ENCODE results near the gene TACC3.
A peak's percentile ranks its signal among the peaks of the same experiment; 100 is the strongest.

Gene TACC3

DNA sequence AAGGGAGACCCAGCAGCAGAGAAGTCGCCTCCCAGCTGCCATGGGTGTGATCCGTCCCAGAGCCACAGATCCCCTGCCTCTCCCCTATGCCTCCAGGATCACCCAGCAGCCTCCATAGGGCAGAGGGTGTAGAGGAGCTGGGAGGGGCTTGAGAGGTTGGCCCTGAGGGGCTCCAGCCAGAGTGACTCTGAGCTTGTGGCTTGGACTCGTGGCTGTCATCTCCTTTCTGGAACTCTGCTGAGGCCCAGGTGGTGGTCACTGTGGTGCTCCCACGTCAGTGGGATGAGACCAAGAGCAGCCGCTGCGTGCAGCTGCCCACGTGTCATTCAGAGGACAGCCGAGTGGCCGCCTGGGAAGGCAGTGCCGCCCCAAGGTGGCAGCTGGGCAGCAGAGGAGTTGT lies 4.2 kb downstream of the TACC3 start:
- DNase-seq: no peak

DNA sequence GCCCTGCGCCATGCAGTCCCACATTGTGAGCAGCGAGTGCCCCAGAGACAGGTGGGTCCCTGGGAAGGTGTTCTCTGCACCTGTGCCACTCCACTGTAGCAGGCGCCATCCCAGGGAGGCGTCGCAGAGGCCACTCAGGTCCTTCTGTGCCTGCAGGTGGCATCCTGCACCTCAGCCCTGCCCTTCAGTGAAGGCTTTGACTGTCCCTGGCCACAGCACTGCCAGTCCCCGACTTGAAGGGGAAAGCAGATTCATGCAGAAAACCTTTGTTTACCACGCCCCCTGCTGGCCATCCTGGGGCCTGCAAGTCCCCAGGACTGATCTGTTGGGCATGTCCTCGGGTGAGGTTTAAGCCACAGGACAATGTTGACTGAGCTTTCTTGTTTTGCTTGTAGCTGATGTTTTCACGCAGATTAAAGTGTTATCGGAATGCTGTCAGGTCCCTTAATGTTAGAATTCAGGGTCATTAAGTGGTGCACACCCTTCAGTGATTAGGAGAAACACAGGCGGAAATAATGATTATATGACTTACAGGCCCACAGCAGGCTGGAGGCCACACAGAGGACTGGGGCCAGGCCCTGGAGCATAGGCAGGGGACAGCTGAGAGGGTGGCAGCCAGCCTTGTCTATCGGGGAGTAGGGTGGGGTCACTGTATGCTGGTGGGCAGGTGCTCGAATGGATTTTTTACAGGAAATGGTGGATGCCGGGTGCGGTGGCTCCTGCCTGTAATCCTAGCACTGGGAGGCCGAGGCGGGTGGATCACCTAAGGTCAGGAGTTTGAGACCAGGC lies 5.0 kb downstream of the TACC3 start:
- DNase-seq: peak; percentile 71

GRCh38 chr4:1727117-1728031 lies 6.1 kb downstream of the TACC3 start:
- DNase-seq: no peak

GRCh38 chr4:1728061-1728980 lies 7.0 kb downstream of the TACC3 start:
- DNase-seq: no peak

- no peak for DNase-seq
Measured at GRCh38 chr4:1730532-1731135, 9.3 kb downstream of the TACC3 start.

DNA sequence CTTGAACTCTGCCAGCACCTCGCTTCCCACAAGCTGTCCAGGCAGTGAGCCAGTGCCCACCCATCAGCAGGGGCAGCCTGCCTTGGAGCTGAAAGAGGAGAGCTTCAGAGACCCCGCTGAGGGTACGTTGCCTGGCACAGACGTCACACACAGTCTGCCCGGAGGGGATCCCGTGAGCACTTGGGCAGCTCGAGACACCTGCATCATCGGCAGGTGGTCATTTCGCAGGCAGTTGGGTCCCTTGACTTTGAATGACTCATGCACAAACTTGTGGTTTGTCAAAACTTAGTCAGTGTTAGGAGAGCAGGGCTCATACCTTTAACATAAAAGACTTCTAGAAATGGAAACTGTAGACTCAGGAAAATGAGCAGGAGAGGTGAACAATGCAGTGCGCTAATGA lies 9.9 kb downstream of the TACC3 start:
- no peak for DNase-seq

- DNase-seq: no peak
Measured at GRCh38 chr4:1732911-1733310, 11.6 kb downstream of the TACC3 start.

GRCh38 chr4:1735215-1735614 lies 13.9 kb downstream of the TACC3 start:
- DNase-seq: no peak

DNA sequence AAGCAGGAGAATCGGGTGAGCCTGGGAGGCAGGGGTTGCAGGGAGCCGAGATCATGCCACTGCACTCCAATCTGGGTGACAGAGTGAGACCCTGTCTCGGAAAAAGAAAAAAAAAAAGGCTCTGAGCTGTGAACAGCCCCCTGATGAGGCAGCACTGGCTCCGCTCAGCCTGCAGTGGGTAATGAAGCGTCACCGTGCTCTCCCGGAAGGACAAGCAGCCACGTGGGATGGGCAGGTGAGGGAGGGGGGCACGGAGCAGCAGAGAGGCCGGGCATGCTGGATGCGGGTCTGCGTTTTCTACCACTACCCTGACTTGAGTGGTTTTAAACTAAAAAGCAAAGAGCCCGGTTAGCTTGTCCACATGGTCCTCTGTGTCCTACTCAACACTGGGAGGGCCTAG lies 15.5 kb downstream of the TACC3 start:
- no peak for DNase-seq

- no peak for DNase-seq
Measured at GRCh38 chr4:1737666-1738065, 16.3 kb downstream of the TACC3 start.

GRCh38 chr4:1738410-1738809 lies 17.1 kb downstream of the TACC3 start:
- DNase-seq: no peak

DNA sequence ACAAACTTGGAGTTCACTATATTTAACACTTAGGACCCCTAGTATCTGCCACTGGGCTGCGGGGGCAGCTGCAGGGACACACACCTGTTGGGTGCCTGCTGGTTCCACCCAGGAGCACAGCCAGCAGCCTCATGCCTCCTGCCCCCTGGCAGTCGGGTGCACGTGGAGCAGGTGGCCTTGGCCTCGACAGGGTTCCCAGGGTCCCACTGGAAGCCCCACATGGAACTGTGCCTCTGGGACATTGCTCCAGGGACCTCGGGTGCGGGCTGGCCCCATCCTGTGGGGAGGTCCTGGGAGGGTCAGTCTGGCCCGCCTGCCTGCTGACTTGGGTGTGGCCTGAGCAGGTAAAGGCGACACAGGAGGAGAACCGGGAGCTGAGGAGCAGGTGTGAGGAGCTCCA lies 18.0 kb downstream of the TACC3 start:
- DNase-seq: no peak

DNA sequence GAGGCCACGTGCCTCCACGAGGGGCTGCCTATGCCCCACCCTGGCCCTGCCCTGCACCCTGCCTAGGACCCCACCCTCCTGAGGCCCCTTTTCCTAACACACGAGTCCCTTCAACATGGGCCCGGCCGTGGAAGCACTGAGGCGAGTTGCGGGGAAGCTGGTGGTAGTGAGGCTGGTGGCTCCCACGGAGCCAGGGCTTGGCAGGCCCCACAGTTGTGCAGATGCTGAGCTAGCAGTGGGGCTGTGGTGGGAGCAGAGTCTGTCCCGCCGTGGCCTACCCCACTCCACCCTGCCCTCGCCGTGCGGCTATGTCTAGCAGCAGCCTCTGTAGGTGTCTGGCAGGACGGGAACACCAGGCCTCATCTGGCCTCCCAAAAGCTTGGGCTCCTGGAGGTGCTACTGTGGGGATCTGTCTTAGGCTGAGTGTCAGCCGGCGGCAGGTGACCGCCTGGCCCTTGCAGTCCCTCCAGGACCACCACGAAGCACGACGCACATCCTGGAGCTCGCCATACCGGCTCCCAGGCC lies 18.8 kb downstream of the TACC3 start:
- DNase-seq: no peak

DNA sequence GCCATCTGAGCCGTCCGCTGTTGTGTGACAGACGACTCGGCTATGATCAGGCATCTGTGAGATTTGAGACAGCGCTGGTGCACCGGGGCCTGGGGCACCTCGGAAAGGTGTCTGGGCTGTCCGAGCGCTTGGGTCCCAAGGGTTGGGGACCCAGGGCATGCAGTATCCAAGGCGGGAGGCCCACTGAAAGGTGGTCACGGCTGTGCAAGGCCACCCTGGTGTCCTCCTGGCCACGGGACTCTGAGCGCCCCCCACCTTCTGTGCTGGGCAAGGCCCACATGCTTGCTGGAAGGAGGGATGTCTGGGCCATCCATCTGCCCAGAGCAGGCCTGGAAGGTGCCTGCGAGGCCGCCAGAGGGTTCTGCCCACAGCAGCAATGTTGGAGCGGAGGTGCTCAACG lies 19.9 kb downstream of the TACC3 start:
- no peak for DNase-seq

DNA sequence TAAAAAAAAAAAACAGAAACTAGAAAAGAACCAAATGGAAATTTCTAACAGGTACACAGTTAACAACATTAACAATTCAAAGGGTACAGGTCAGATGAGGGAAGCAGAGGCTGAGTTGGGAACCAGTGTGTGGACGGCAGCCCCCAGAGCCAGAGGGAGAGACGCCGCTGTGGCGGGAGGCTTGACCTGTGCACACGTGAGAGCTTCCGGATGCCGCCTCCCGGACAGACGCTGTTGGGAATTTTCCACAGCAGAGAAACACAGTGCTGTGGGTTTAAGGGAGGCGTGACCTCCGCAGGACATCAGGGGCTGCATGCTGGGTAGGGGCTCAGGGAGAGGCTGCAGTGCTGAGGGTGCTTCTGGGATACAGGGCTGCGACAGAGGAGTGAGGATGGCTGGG lies 22.2 kb downstream of the TACC3 start:
- no peak for DNase-seq

GRCh38 chr4:1743975-1744374 lies 22.7 kb downstream of the TACC3 start:
- DNase-seq: no peak

DNA sequence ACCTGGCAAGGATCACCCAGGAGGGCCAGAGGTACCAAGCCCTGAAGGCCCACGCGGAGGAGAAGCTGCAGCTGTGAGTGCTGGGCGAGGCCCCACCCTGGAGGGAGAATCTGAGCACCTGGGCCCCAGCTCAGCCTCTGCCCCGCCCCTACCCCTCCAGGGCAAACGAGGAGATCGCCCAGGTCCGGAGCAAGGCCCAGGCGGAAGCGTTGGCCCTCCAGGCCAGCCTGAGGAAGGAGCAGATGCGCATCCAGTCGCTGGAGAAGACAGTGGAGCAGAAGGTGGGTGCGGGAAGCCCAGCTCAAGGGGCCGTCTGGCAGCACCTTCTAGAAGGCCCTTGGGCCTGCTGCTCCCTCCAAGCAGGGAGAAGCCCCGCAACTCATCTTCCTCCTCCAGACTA lies 23.2 kb downstream of the TACC3 start:
- DNase-seq: no peak

DNA sequence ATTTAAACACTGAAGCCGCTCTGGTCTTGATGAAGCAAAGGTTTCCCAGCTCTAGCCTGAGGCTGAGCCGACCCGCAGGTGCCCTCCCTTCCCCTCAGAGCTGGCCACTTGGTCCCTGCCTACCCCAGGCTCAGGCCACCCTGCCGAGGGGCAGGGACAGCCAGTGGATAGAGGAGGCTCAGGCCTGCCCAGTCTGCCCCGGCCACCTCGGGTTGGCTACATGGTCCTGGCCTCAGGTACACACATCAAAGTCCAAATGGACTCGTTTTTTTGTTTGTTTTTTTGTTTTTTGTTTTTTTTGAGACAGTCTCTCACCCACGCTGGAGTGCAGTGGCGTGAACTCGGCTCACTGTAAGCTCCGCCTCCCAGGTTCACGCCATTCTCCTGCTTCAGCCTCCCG lies 23.8 kb downstream of the TACC3 start:
- no peak for DNase-seq

- no peak for DNase-seq
Measured at GRCh38 chr4:1745697-1746096, 24.4 kb downstream of the TACC3 start.

DNA sequence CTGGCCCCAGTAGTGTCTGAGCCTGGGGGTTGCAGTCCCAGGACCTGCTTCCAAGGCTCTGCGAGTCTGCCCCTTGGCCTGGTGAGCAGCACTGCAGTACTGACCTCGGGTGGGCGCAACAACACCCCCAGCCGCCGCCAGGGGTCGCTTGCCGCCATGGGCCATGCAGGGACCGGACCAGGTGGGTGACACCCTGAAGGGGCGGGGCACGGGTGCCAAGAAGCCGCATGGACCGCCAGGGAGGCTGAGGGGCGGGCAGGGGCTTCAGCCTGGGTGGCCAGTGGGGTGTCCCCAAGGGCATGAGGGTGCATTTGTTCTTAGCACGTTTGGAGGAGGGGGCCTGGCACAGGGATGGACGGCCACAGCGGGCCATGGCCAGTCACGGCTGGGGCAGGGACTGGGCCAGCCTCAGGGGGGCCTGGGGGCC lies 25.0 kb downstream of the TACC3 start:
- peak; percentile 54 for DNase-seq

GRCh38 chr4:1746919-1747602 lies 25.7 kb downstream of the TACC3 start:
- no peak for DNase-seq

DNA sequence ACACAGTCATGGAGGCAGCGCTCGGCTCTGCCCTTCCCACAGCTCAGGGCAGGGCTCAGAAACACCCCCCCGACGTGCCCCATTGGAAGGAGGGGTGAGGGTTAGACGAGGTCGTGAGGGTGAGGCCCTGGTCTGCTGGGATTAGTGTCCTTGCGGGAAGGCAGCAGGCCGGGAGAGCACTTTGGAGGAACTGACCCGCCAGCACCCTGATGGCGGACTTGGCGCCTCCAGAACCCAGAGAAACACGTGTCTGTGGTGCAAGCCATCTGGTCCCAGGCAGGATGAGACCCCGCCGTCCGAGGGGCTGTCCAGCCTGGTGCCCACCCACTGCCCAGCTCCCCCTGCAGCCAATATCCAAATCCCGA lies 26.3 kb downstream of the TACC3 start:
- DNase-seq: no peak

Data from NCI-H1092 (cell line).